Measurements from ENCODE around the gene ACOX3.

DNA sequence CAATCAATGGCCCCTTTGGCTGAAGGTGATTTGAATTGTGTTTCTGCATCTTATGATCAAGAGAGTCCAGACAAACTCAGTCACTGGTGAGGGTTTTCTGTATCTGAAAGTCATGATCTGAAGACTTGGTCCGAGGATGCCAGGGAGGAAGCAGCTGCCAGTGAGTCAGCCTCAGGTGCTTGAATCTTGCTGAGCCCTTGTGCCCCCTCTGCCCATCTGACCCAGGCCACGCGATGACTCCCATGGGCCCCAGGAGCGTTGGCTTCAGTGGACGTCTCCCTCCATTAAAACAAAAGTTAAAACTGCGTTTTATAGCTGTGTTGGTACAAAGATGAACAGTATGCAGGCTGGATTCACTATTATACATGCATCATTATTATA is 109.0 kb downstream of the ACOX3 start:
- no peak for TF ChIP-seq EZH2phosphoT487 (IDR thresholded peaks at IDR 0.05; ENCODE audit: borderline replicate concordance, low read depth, low read length)
- TF ChIP-seq, protein P1, sequence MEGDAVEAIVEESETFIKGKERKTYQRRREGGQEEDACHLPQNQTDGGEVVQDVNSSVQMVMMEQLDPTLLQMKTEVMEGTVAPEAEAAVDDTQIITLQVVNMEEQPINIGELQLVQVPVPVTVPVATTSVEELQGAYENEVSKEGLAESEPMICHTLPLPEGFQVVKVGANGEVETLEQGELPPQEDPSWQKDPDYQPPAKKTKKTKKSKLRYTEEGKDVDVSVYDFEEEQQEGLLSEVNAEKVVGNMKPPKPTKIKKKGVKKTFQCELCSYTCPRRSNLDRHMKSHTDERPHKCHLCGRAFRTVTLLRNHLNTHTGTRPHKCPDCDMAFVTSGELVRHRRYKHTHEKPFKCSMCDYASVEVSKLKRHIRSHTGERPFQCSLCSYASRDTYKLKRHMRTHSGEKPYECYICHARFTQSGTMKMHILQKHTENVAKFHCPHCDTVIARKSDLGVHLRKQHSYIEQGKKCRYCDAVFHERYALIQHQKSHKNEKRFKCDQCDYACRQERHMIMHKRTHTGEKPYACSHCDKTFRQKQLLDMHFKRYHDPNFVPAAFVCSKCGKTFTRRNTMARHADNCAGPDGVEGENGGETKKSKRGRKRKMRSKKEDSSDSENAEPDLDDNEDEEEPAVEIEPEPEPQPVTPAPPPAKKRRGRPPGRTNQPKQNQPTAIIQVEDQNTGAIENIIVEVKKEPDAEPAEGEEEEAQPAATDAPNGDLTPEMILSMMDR (conservative IDR thresholded peaks at IDR 0.05; ENCODE audit: low read length) = no peak

All from OCI-LY7 (cell line).